Upper lobe of left lung (tissue), 6 donors: ENCODE results near the gene MUC16. TPM values are rescaled to one million over a fixed set of nuclear protein-coding genes. Genes with fewer than 3 reads are reported as not detected.
"Not testable (repeated sequence)": the region's sequence is repeated elsewhere in the genome, so short reads cannot be mapped to it uniquely, and the experiment has no call there.

ENCODE experiments used
- ATAC-seq, 2 donors: fragments of 200-7000 bp; cut with Tn5 transposase; one replicate each; pipeline ENCODE4 v1.9.1; 2022; ENCODE audit warnings: mild to moderate bottlenecking in 2 of 2, moderate library complexity in 2 of 2; ENCODE audit not compliant: low FRiP score in 2 of 2
- DNase-seq, 2 donors: peaks; one replicate each; pipeline ENCODE4 v3.0.0-alpha.2; 2019 to 2020
- H3K27ac ChIP-seq, 4 donors: fragments of 200-600 bp; sonication (generic); one replicate each; pipeline ENCODE4 v1.5.1; 2016 to 2019
- H3K27me3 ChIP-seq, 4 donors: fragments of 200-600 bp; sonication (generic); one replicate each; pipeline ENCODE4 v1.5.1; 2017 to 2019
- H3K36me3 ChIP-seq, 4 donors: fragments of 200-600 bp; sonication (generic); one replicate each; pipeline ENCODE4 v1.5.1; 2016 to 2019
- H3K4me1 ChIP-seq, 4 donors: fragments of 200-600 bp; sonication (generic); one replicate each; pipeline ENCODE4 v1.5.1; 2018 to 2019
- H3K4me3 ChIP-seq, 4 donors: fragments of 200-600 bp; sonication (generic); one replicate each; pipeline ENCODE4 v1.5.1; 2017 to 2019; ENCODE audit warnings: mild to moderate bottlenecking in 2 of 4, moderate library complexity in 1 of 4
- H3K9me3 ChIP-seq, 4 donors: fragments of 200-600 bp; sonication (generic); one replicate each; pipeline ENCODE4 v1.5.1; 2018 to 2019
- CTCF ChIP-seq, 6 experiments: fragments of 450-650 bp in 4 of 6; fragments of 200-600 bp in 2 of 6; sonication (generic) in 2 of 6; IDR thresholded peaks; one replicate each; pipeline ENCODE4 v1.5.1; 2016 to 2019; ENCODE audit warnings: antibody characterized with exemption in 6 of 6
- EP300 ChIP-seq, 4 donors: sonication (generic); formaldehyde crosslinking; IDR thresholded peaks; one replicate each; pipeline ENCODE4 v1.5.1; 2017; ENCODE audit warnings: antibody characterized with exemption in 4 of 4, control low read depth in 2 of 4
- POLR2A ChIP-seq, 4 donors: fragments of 450-650 bp; IDR thresholded peaks; one replicate each; pipeline ENCODE4 v1.5.1; 2016 to 2017; ENCODE audit warnings: antibody characterized with exemption in 4 of 4, mild to moderate bottlenecking in 2 of 4
- POLR2AphosphoS5 ChIP-seq, 2 donors: sonication (generic); formaldehyde crosslinking; IDR thresholded peaks; one replicate each; pipeline ENCODE4 v1.5.1; 2017; ENCODE audit warnings: antibody characterized with exemption in 2 of 2
- WGBS, 2 donors: methylation state at CpG; one replicate each; pipeline ENCODE4 v1.1.5; 2017 to 2018; 5-methylcytosine and 5-hydroxymethylcytosine counted together
- total RNA-seq, 6 donors: library from RNA; depleted of rRNA in 4 of 6; stranded (reverse); fragments of >200 nt in 4 of 6; gene quantifications; one replicate each; pipeline versions ENCODE4 v1.1.0 to v1.2.1, GENCODE V29; 2016 to 2021
- donor health status: DM: no; HTN: no; CAD: no; lungs with moderate emphysema.
- donor health status: DM: no; HTN: yes; CAD: no; lungs with severe emphysema.

MUC16 gene
- total RNA-seq, 6 donors from 2014 or later, result 0.15 to 24.7 (median 0.82) TPM

- Histone ChIP-seq H3K4me1 (no peaks in the 10 kb centered on the region), H3K36me3 (no peaks in the 10 kb centered on the region), H3K9me3 (no peaks in the 10 kb centered on the region), H3K4me3 (no peak overlapping the region), H3K27ac (no peak overlapping the region), H3K27me3 (no peaks in the 10 kb centered on the region)
- no peak for TF ChIP-seq CTCF (IDR thresholded peaks at IDR 0.05)
- no peak for TF ChIP-seq EP300 (IDR thresholded peaks at IDR 0.05)
- no peak for TF ChIP-seq POLR2AphosphoS5 (IDR thresholded peaks at IDR 0.05)
- no peak for TF ChIP-seq POLR2A (IDR thresholded peaks at IDR 0.05)
- DNase-seq, result no peak
- no peak for ATAC-seq
- WGBS, 2 donors, result 84 to 87% methylated on average over 8 of the region's 8 CpGs
Observed at GRCh38 chr19:9054207-9054606, 44.0 kb upstream of the MUC16 start.

GRCh38 chr19:9053674-9054073, 43.5 kb upstream of the MUC16 start:
- H3K36me3 ChIP-seq, H3K9me3 ChIP-seq, ATAC-seq, H3K4me1 ChIP-seq, DNase-seq, H3K4me3 ChIP-seq, H3K27me3 ChIP-seq, H3K27ac ChIP-seq: not testable (repeated sequence)
- 93 to 97% methylated on average over 6 of the region's 6 CpGs for WGBS, 2 donors

GRCh38 chr19:9052894-9053293, 42.7 kb upstream of the MUC16 start:
- Histone ChIP-seq H3K27ac (no peak overlapping the region), H3K36me3 (no peaks in the 10 kb centered on the region), H3K9me3 (no peaks in the 10 kb centered on the region), H3K27me3 (no peaks in the 10 kb centered on the region), H3K4me3 (no peak overlapping the region), H3K4me1 (no peaks in the 10 kb centered on the region)
- WGBS, 2 donors, result 79 to 80% methylated on average over 4 of the region's 4 CpGs
- no peak for DNase-seq
- no peak for ATAC-seq
- TF ChIP-seq EP300 (IDR thresholded peaks at IDR 0.05) (no peak), POLR2A (IDR thresholded peaks at IDR 0.05) (no peak), POLR2AphosphoS5 (IDR thresholded peaks at IDR 0.05) (no peak), CTCF (IDR thresholded peaks at IDR 0.05) (no peak)

GRCh38 chr19:9046694-9047093, 36.5 kb upstream of the MUC16 start:
- H3K9me3 ChIP-seq, result no peaks in the 10 kb centered on the region
- 44 to 68% methylated on average over 4 of the region's 4 CpGs for WGBS, 2 donors
- no peaks in the 10 kb centered on the region for H3K4me1 ChIP-seq
- H3K4me3 ChIP-seq, result no peak overlapping the region
- TF ChIP-seq POLR2AphosphoS5 (IDR thresholded peaks at IDR 0.05) (no peak), EP300 (IDR thresholded peaks at IDR 0.05) (no peak), POLR2A (IDR thresholded peaks at IDR 0.05) (no peak), CTCF (IDR thresholded peaks at IDR 0.05) (no peak)
- no peak for DNase-seq
- no peak for ATAC-seq
- H3K27ac ChIP-seq, result no peak overlapping the region
- H3K27me3 ChIP-seq, result no peaks in the 10 kb centered on the region
- no peaks in the 10 kb centered on the region for H3K36me3 ChIP-seq

- Histone ChIP-seq H3K9me3 (no peaks in the 10 kb centered on the region), H3K4me1 (no peaks in the 10 kb centered on the region), H3K36me3 (no peaks in the 10 kb centered on the region), H3K27ac (no peak overlapping the region), H3K4me3 (no peak overlapping the region), H3K27me3 (no peaks in the 10 kb centered on the region)
- WGBS, 2 donors, result 55 to 69% methylated on average over 3 of the region's 3 CpGs
- TF ChIP-seq POLR2AphosphoS5 (IDR thresholded peaks at IDR 0.05) (no peak), EP300 (IDR thresholded peaks at IDR 0.05) (no peak), POLR2A (IDR thresholded peaks at IDR 0.05) (no peak), CTCF (IDR thresholded peaks at IDR 0.05) (no peak)
- DNase-seq (no peak), ATAC-seq (no peak)
Observed at GRCh38 chr19:9044449-9044848, 34.2 kb upstream of the MUC16 start.
